Measurements from ENCODE around the gene NFYC. TPM values are rescaled to one million over a fixed set of nuclear protein-coding genes. Genes with fewer than 3 reads are reported as not detected.

NFYC gene
- total and polyA plus RNA-seq, 2 of the 8 experiments (the other 6 are each of a cell fraction or from before 2014, with no cell fraction given) = 54.1 to 124 TPM

DNA sequence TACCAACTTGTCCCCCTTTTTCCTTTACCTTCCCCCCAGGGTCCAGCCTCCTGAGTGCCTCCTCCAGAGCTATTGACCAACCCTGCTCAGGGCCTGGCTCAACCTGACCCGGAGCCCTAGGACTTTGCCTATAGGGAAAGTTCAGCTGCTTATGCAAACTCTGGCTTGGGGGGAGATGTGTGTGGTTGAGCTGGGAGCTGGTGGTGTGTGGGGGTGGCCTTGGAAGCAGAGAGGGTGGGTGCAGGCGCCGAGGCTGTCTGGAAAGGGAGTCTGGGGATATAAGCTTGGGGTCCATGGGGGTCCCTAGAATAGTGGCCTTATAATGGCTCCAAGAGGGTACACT is 106.1 kb downstream of the NFYC start:
- H4K20me1 ChIP-seq (replicated peaks in 1 of 2; ENCODE audit: control insufficient read depth in 1 of 2, insufficient read depth in 2 of 2, low read length in 2 of 2) = no peaks in the 10 kb centered on the region
- no peak overlapping the region for H3K23ac ChIP-seq (ENCODE audit: insufficient read length)
- H2AFZ ChIP-seq (ENCODE audit: low read length) = no peak overlapping the region
- no peaks in the 10 kb centered on the region for H3K36me3 ChIP-seq (ENCODE audit: control insufficient read depth in 2 of 4, insufficient read depth in 4 of 4, low read length in 3 of 4)
- no peaks in the 10 kb centered on the region for H3K79me1 ChIP-seq (ENCODE audit: low read depth, low read length)
- DNase-seq (ENCODE audit: low read depth in 1 of 2, low spot score in 2 of 2) = no peak
- CTCF ChIA-PET (ENCODE audit: partially characterized antibody) = interaction anchor here (0.5 to 24.5 kb wide), 11 partner anchors 8 to 154 kb away, joined by 3 to 325 read pairs (median 3); no protein-coding TSS in a partner anchor
- H4K8ac ChIP-seq (ENCODE audit: extremely low read depth, insufficient read depth, low read length) = no peak overlapping the region
- no peak overlapping the region for H4K91ac ChIP-seq (replicated peaks; ENCODE audit: insufficient read length, low read length)
- H3K27me3 ChIP-seq (replicated peaks in 1 of 4; ENCODE audit: control insufficient read depth in 3 of 4, extremely low read depth in 1 of 4, insufficient read depth in 3 of 4, low read length in 3 of 4) = peaks cover 0 to 6% (median 4%) of the 10 kb centered on the region in 4 experiments; a peak in 3 of 7 replicates
- H3K9ac ChIP-seq (replicated peaks in 1 of 4; ENCODE audit: extremely low read depth in 1 of 4, low read depth in 3 of 4, low read length in 3 of 4) = no peak overlapping the region
- H2BK15ac ChIP-seq (ENCODE audit: low read length) = no peak overlapping the region
- 83% methylated on average over 3 of the region's 3 CpGs; no CpG with 5 or more reads in 1 of the 2 experiments for WGBS, 2 experiments (ENCODE audit: extremely low coverage in 1 of 2, insufficient coverage in 1 of 2, insufficient read length in 1 of 2, insufficient replicate concordance in 2 of 2, low coverage in 1 of 2, low lambda C conversion rate in 2 of 2, missing lambda C conversion rate in 1 of 2)
- H3K18ac ChIP-seq (ENCODE audit: extremely low read depth, low read length) = no peak overlapping the region
- no peaks in the 10 kb centered on the region for H3K79me2 ChIP-seq (ENCODE audit: control insufficient read depth in 1 of 2, insufficient read depth in 2 of 2, low read length in 2 of 2)
- H3K4ac ChIP-seq (replicated peaks; ENCODE audit: insufficient read length, low read depth, low read length) = no peak overlapping the region
- no peak overlapping the region for H3K4me2 ChIP-seq (ENCODE audit: insufficient read depth in 1 of 2, low read depth in 2 of 2, low read length in 2 of 2)
- H2AK5ac ChIP-seq (ENCODE audit: low read depth, low read length) = no peak overlapping the region
- no peak overlapping the region for H3K14ac ChIP-seq (ENCODE audit: insufficient read length)
- H3K56ac ChIP-seq (replicated peaks; ENCODE audit: insufficient read length, low read depth, low read length) = no peak overlapping the region
- FAIRE-seq = no peak
- H3K4me1 ChIP-seq (replicated peaks in 1 of 4; ENCODE audit: control insufficient read depth in 3 of 4, insufficient read depth in 4 of 4, low read length in 3 of 4) = peaks cover 6 to 18% (median 13%) of the 10 kb centered on the region in 4 experiments
- no peak overlapping the region for H4K5ac ChIP-seq (ENCODE audit: insufficient read length, low read depth, low read length)
- no peak overlapping the region for H2BK12ac ChIP-seq (ENCODE audit: low read depth, low read length)
- TF ChIP-seq RNF2 (IDR thresholded peaks at IDR 0.05; ENCODE audit: borderline replicate concordance, low read depth, low read length, missing control alignments, poor library complexity, severe bottlenecking) = no peak
- TF ChIP-seq SUZ12 (IDR thresholded peaks at IDR 0.05; ENCODE audit: low read length) = no peak
- H2BK20ac ChIP-seq (ENCODE audit: low read length) = no peak overlapping the region
- H3K27ac ChIP-seq (ENCODE audit: low read depth, low read length) = no peak overlapping the region
- no peaks in the 10 kb centered on the region for H3K9me3 ChIP-seq (ENCODE audit: insufficient read depth in 2 of 2, low read depth in 1 of 2, low read length in 1 of 2)
- no peak overlapping the region for H3K4me3 ChIP-seq (ENCODE audit: extremely low read depth in 1 of 4, insufficient read depth in 2 of 4, low read depth in 3 of 4, low read length in 4 of 4)
- no peak overlapping the region for H2BK5ac ChIP-seq (ENCODE audit: low read depth, low read length)
- peaks cover 3% of the 10 kb centered on the region; the same call in 1 of the 2 replicates for H3K23me2 ChIP-seq (ENCODE audit: low read depth, low read length)
- H2BK120ac ChIP-seq (replicated peaks; ENCODE audit: low read depth, low read length) = no peak overlapping the region
- POLR2A ChIA-PET (ENCODE audit: partially characterized antibody) = interaction anchor here (0.8 to 2.0 kb wide), 5 partner anchors 8 to 105 kb away, joined by 3 to 8 read pairs (median 3); no protein-coding TSS in a partner anchor
